Measurements from ENCODE around the gene TTLL12. TPM values are rescaled to one million over a fixed set of nuclear protein-coding genes. Genes with fewer than 3 reads are reported as not detected.

The TTLL12 gene
- total RNA-seq, 1 experiment from 2014 or later = 46.4 TPM

GRCh38 chr22:43144949-43145348, 42.0 kb downstream of the TTLL12 start:
- Mint-ChIP-seq H3K4me1 (ENCODE audit: low read depth, unreplicated experiment) (no peaks in the 10 kb centered on the region), H3K36me3 (ENCODE audit: insufficient read depth, unreplicated experiment) (peaks cover 20% of the 10 kb centered on the region), H3K27ac (ENCODE audit: unreplicated experiment) (no peak overlapping the region), H3K4me3 (ENCODE audit: unreplicated experiment) (peak overlapping the region; percentile 14), H3K27me3 (ENCODE audit: insufficient read depth, unreplicated experiment) (no peaks in the 10 kb centered on the region), H3K9me3 (ENCODE audit: unreplicated experiment) (no peaks in the 10 kb centered on the region)
- BruUV-seq (replicated peaks) = no TSS peak
- TF ChIP-seq CTCF (IDR thresholded peaks at IDR 0.05; ENCODE audit: insufficient read depth in 1 of 2, low read depth in 1 of 2, low read length in 1 of 2, severe bottlenecking in 1 of 2, unreplicated experiment in 1 of 2) = no peak
- peak in 1 of 2 experiments; percentile 38 for DNase-seq
- Histone ChIP-seq H3K9me3 (no peaks in the 10 kb centered on the region), H3K36me3 (ENCODE audit: control insufficient read depth, insufficient read depth, low read length) (peaks cover 5% of the 10 kb centered on the region), H3K4me3 (ENCODE audit: low read depth, low read length) (no peak overlapping the region), H3K4me1 (peaks cover 7% of the 10 kb centered on the region; the same call in 1 of the 2 replicates), H3K27me3 (replicated peaks; ENCODE audit: control insufficient read depth, insufficient read depth, low read length) (no peaks in the 10 kb centered on the region)
- intact Hi-C loops (cut with micrococcal nuclease; ENCODE audit: unreplicated experiment) = no loop called here
- CTCF ChIA-PET = no interaction called here
- POLR2A ChIA-PET = no interaction called here

DNA sequence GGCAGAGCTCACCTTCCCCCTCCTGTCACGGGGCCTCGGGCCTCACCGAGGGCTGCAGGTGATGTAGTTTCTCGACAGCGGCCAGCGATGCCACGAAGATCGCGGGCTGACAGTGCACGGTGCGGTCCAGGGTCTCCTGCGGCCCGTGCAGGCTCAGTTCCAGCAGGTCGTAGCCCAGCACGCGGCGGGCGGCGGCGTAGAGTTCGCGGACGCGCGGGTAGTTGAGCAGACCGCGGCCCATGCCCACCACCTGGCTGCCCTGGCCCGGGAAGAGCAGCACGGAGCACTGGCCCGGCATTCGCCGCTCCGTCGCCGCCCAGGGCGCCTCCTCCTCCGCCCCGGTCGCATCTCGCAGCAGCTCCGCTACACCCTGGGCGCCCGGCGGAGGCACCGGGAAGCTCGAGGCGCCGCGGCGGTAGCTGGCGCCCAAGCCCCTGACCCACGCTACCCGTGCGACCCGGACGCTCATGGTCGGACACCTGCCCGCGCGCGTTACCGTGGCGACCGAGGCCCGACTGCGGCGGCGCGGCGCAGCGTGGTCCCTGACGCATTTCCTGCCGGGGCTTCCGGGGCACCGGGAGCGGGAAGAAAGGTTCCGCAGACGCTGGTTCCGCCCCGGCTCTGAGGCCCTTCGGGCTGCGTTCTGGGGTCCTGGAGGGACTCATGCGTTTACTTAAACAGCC, 43.9 kb downstream of the TTLL12 start, which contains the start of gene MCAT:
Gene MCAT, minus strand, starts transcription at position 519 of the 683 bp plus-strand sequence. Its CDS starts 50 bp downstream, at position 469.
- peaks cover 33% of the 10 kb centered on the region for H3K36me3 Mint-ChIP-seq (ENCODE audit: insufficient read depth, unreplicated experiment)
- peak; percentile 80 to 90 for DNase-seq
- no peaks in the 10 kb centered on the region for H3K4me1 Mint-ChIP-seq (ENCODE audit: low read depth, unreplicated experiment)
- peaks cover 7% of the 10 kb centered on the region; the same call in 1 of the 2 replicates for H3K4me1 ChIP-seq
- H3K27me3 Mint-ChIP-seq (ENCODE audit: insufficient read depth, unreplicated experiment) = no peaks in the 10 kb centered on the region
- no peaks in the 10 kb centered on the region for H3K27me3 ChIP-seq (replicated peaks; ENCODE audit: control insufficient read depth, insufficient read depth, low read length)
- H3K9me3 Mint-ChIP-seq (ENCODE audit: unreplicated experiment) = no peaks in the 10 kb centered on the region
- ChIA-PET CTCF (interaction anchor here (0.6 kb wide), 1 partner anchor 10 kb away, joined by 5 read pairs; no protein-coding TSS in a partner anchor), POLR2A (interaction anchor here (0.6 to 0.7 kb wide), 5 partner anchors 8 to 850 kb away, joined by 3 to 7 read pairs (median 3); partner anchors contain the start of genes PACSIN2 and TSPO)
- TSS peak; percentile 63 for BruUV-seq (replicated peaks)
- H3K27ac Mint-ChIP-seq (ENCODE audit: unreplicated experiment) = peak within 1 kb of the TSS; percentile 87
- H3K4me3 ChIP-seq (ENCODE audit: low read depth, low read length) = peak within 1 kb of the TSS; percentile 98
- intact Hi-C loops (cut with micrococcal nuclease; ENCODE audit: unreplicated experiment) = no loop called here
- H3K9me3 ChIP-seq = no peaks in the 10 kb centered on the region
- H3K36me3 ChIP-seq (ENCODE audit: control insufficient read depth, insufficient read depth, low read length) = peaks cover 5% of the 10 kb centered on the region
- no peak for TF ChIP-seq CTCF (IDR thresholded peaks at IDR 0.05; ENCODE audit: insufficient read depth in 1 of 2, low read depth in 1 of 2, low read length in 1 of 2, severe bottlenecking in 1 of 2, unreplicated experiment in 1 of 2)
- peak within 1 kb of the TSS; percentile 81 for H3K4me3 Mint-ChIP-seq (ENCODE audit: unreplicated experiment)

DNA sequence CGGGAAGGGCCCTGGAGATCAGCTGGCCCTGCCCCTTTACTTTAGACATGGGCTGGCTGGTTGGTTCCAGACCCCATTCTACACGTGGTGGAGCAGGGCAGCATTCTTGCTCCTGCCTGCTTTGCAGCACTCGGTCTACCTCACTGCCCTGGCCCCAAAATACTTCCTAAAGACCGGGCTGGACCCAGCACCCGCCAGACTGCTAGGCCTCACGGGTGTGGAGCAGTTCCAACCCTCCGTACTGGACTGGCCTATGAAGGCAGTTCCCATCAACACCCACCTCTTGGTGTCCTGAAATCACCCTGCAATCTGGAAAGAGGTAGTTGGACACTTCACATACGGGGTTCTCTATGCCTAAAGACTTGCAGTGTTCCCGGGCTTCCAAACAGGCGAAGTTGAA, 50.1 kb downstream of the TTLL12 start:
- Mint-ChIP-seq H3K36me3 (ENCODE audit: insufficient read depth, unreplicated experiment) (peaks cover 77% of the 10 kb centered on the region), H3K4me3 (ENCODE audit: unreplicated experiment) (no peak overlapping the region), H3K27ac (ENCODE audit: unreplicated experiment) (peak overlapping the region; percentile 39), H3K27me3 (ENCODE audit: insufficient read depth, unreplicated experiment) (no peaks in the 10 kb centered on the region), H3K9me3 (ENCODE audit: unreplicated experiment) (no peaks in the 10 kb centered on the region), H3K4me1 (ENCODE audit: low read depth, unreplicated experiment) (no peaks in the 10 kb centered on the region)
- no peak overlapping the region for H3K4me3 ChIP-seq (ENCODE audit: low read depth, low read length)
- no TSS peak for BruUV-seq (replicated peaks)
- H3K9me3 ChIP-seq = no peaks in the 10 kb centered on the region
- H3K27me3 ChIP-seq (replicated peaks; ENCODE audit: control insufficient read depth, insufficient read depth, low read length) = no peaks in the 10 kb centered on the region
- peaks cover 6% of the 10 kb centered on the region for H3K36me3 ChIP-seq (ENCODE audit: control insufficient read depth, insufficient read depth, low read length)
- CTCF ChIA-PET = interaction anchor here (0.6 kb wide), 1 partner anchor 33 kb away, joined by 7 read pairs; no protein-coding TSS in a partner anchor
- intact Hi-C loops (cut with micrococcal nuclease; ENCODE audit: unreplicated experiment) = no loop called here
- no peak for DNase-seq
- POLR2A ChIA-PET = no interaction called here
- TF ChIP-seq CTCF (IDR thresholded peaks at IDR 0.05; ENCODE audit: insufficient read depth in 1 of 2, low read depth in 1 of 2, low read length in 1 of 2, severe bottlenecking in 1 of 2, unreplicated experiment in 1 of 2) = no peak
- no peaks in the 10 kb centered on the region for H3K4me1 ChIP-seq
